Neural cell (in vitro differentiated cells): ENCODE data around the gene JAG2.

ENCODE experiments used
- EP300 ChIP-seq: fragments of 450-650 bp; conservative IDR thresholded peaks from 2 replicates; pipeline ENCODE4 v1.6.1; 2014; ENCODE audit warnings: antibody characterized with exemption, mild to moderate bottlenecking, moderate library complexity; ENCODE audit not compliant: poor library complexity, severe bottlenecking
- EZH2 ChIP-seq: fragments of 200-600, 300-800 bp; shearing (Covaris generic), sonication (generic); IDR thresholded peaks from 2 replicates; pipeline ENCODE4 v1.6.1; 2014; ENCODE audit warnings: antibody characterized with exemption, low read length, borderline replicate concordance, mild to moderate bottlenecking; ENCODE audit not compliant: insufficient read depth, poor library complexity, severe bottlenecking
- MXI1 ChIP-seq: fragments of 450-650 bp; conservative IDR thresholded peaks from 2 replicates; pipeline ENCODE4 v1.6.1; 2014; ENCODE audit warnings: antibody characterized with exemption, mild to moderate bottlenecking; ENCODE audit not compliant: poor library complexity, severe bottlenecking
- RAD21 ChIP-seq: fragments of 450-650 bp; conservative IDR thresholded peaks from 2 replicates; pipeline ENCODE4 v1.6.1; 2014; ENCODE audit warnings: antibody characterized with exemption, mild to moderate bottlenecking, moderate library complexity
- SMC3 ChIP-seq: fragments of 450-650 bp; conservative IDR thresholded peaks from 2 replicates; pipeline ENCODE4 v1.6.1; 2014; ENCODE audit warnings: antibody characterized with exemption, mild to moderate bottlenecking, moderate library complexity; ENCODE audit not compliant: poor library complexity
- TF ChIP-seq, protein P1 (sequence below): IDR thresholded peaks from 2 replicates; pipeline ENCODE4 v1.6.1; 2012; ENCODE audit warnings: borderline replicate concordance
- TF ChIP-seq, protein P2 (sequence below): fragments of 450-650 bp; IDR thresholded peaks from 2 replicates; pipeline ENCODE4 v1.5.1; 2014; ENCODE audit warnings: antibody characterized with exemption, mild to moderate bottlenecking, moderate library complexity; ENCODE audit not compliant: poor library complexity, severe bottlenecking

DNA sequence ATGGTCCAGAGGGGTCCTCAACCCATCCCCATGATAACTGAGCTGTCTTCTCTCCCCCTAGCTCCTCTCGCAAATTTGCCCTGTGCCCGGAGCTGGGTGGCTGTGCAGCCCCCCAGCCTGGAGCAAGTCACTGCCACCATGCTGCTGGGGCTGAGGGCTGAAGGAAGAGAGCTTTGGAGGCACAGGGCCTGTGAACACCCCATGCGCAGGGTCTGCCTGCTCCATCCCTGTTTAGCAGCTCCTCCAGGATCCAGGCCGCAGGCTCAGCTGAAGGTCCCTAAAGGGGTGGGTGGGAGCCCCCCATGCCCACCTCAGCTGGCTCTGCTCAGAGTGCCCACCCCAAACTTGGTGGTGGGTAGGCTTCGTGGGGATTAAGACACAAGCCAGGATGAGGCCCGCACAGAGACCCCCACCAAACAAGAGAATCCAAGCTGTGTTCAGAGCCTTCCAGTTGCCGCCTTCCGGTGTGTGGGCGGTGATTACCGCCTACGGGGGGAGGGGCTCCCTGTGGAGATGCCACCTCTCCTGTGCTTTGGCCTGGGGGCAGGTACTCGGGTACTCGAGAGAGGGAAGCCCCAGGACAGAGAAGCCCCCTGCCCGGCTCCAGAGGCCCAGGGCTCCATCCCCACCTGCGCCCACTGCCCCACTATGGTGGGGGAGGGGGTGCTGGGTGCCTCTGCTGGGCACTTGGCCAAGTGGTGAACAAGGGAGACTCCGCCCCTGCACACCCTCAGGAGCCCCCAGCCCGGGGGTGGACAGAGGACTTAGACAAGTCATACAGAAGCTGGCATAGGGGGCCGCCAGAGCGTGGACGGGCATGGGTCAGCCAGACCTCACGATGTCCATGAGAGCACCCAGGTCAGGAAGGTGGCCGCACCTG lies 1.4 kb upstream of the JAG2 start:
- TF ChIP-seq, protein P1, sequence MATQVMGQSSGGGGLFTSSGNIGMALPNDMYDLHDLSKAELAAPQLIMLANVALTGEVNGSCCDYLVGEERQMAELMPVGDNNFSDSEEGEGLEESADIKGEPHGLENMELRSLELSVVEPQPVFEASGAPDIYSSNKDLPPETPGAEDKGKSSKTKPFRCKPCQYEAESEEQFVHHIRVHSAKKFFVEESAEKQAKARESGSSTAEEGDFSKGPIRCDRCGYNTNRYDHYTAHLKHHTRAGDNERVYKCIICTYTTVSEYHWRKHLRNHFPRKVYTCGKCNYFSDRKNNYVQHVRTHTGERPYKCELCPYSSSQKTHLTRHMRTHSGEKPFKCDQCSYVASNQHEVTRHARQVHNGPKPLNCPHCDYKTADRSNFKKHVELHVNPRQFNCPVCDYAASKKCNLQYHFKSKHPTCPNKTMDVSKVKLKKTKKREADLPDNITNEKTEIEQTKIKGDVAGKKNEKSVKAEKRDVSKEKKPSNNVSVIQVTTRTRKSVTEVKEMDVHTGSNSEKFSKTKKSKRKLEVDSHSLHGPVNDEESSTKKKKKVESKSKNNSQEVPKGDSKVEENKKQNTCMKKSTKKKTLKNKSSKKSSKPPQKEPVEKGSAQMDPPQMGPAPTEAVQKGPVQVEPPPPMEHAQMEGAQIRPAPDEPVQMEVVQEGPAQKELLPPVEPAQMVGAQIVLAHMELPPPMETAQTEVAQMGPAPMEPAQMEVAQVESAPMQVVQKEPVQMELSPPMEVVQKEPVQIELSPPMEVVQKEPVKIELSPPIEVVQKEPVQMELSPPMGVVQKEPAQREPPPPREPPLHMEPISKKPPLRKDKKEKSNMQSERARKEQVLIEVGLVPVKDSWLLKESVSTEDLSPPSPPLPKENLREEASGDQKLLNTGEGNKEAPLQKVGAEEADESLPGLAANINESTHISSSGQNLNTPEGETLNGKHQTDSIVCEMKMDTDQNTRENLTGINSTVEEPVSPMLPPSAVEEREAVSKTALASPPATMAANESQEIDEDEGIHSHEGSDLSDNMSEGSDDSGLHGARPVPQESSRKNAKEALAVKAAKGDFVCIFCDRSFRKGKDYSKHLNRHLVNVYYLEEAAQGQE: no peak
- TF ChIP-seq, protein P2, sequence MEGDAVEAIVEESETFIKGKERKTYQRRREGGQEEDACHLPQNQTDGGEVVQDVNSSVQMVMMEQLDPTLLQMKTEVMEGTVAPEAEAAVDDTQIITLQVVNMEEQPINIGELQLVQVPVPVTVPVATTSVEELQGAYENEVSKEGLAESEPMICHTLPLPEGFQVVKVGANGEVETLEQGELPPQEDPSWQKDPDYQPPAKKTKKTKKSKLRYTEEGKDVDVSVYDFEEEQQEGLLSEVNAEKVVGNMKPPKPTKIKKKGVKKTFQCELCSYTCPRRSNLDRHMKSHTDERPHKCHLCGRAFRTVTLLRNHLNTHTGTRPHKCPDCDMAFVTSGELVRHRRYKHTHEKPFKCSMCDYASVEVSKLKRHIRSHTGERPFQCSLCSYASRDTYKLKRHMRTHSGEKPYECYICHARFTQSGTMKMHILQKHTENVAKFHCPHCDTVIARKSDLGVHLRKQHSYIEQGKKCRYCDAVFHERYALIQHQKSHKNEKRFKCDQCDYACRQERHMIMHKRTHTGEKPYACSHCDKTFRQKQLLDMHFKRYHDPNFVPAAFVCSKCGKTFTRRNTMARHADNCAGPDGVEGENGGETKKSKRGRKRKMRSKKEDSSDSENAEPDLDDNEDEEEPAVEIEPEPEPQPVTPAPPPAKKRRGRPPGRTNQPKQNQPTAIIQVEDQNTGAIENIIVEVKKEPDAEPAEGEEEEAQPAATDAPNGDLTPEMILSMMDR: no peak
- TF ChIP-seq EZH2 (no peak), EP300 (no peak), MXI1 (no peak), SMC3 (no peak), RAD21 (no peak)
